ENCODE data around the gene ACCS.

Gene ACCS
- total RNA-seq: 9.0 to 55.7 reads per million in 2 donors

- peak; percentile 84 for DNase-seq
Measured at GRCh38 chr11:44065841-44066731, at the start of gene ACCS. Gene ACCS, plus strand, starts transcription at chr11:44066270. Its CDS starts 1,358 bp downstream, at chr11:44067628.

GRCh38 chr11:44016546-44017442, 49.3 kb upstream of the ACCS start:
- DNase-seq: no peak

- DNase-seq: no peak
Measured at GRCh38 chr11:44017443-44018126, 48.5 kb upstream of the ACCS start.

GRCh38 chr11:44018127-44018521, 47.9 kb upstream of the ACCS start:
- DNase-seq: no peak

- no peak for DNase-seq
Measured at GRCh38 chr11:44018829-44019228, 47.2 kb upstream of the ACCS start.

GRCh38 chr11:44024977-44025376, 41.1 kb upstream of the ACCS start:
- no peak for DNase-seq

GRCh38 chr11:44025727-44026126, 40.3 kb upstream of the ACCS start:
- DNase-seq: no peak

GRCh38 chr11:44028401-44028800, 37.7 kb upstream of the ACCS start:
- no peak for DNase-seq

GRCh38 chr11:44028816-44029506, 37.1 kb upstream of the ACCS start:
- no peak for DNase-seq

GRCh38 chr11:44029507-44029845, 36.6 kb upstream of the ACCS start:
- no peak for DNase-seq

- no peak for DNase-seq
Measured at GRCh38 chr11:44029977-44030911, 35.8 kb upstream of the ACCS start.

- no peak for DNase-seq
Measured at GRCh38 chr11:44030996-44031395, 35.1 kb upstream of the ACCS start.

GRCh38 chr11:44031549-44031948, 34.5 kb upstream of the ACCS start:
- no peak for DNase-seq

- no peak for DNase-seq
Measured at GRCh38 chr11:44032299-44033085, 33.6 kb upstream of the ACCS start.

- no peak for DNase-seq
Measured at GRCh38 chr11:44033411-44033850, 32.6 kb upstream of the ACCS start.

GRCh38 chr11:44033856-44034255, 32.2 kb upstream of the ACCS start:
- DNase-seq: no peak

GRCh38 chr11:44034639-44035038, 31.4 kb upstream of the ACCS start:
- no peak for DNase-seq

- DNase-seq: no peak
Measured at GRCh38 chr11:44036811-44037657, 29.0 kb upstream of the ACCS start.

- DNase-seq: no peak
Measured at GRCh38 chr11:44037658-44037998, 28.4 kb upstream of the ACCS start.

- DNase-seq: no peak
Measured at GRCh38 chr11:44043157-44043556, 22.9 kb upstream of the ACCS start.

Measured in T-helper 9 cell (primary cell).